ENCODE results near the gene PRKN.

The PRKN gene

GRCh38 chr6:161634916-161635315 lies 1092.7 kb downstream of the PRKN start:
- TF ChIP-seq PPARA (CRISPR knock-in tag; IDR thresholded peaks at IDR 0.05; ENCODE audit: borderline replicate concordance) = no peak
- no peak for TF ChIP-seq PATZ1 (CRISPR knock-in tag; IDR thresholded peaks at IDR 0.05; ENCODE audit: borderline replicate concordance)
- TF ChIP-seq ZFP30 (CRISPR knock-in tag; IDR thresholded peaks at IDR 0.05) = no peak
- no peak for TF ChIP-seq RARB (CRISPR knock-in tag; IDR thresholded peaks at IDR 0.05)
- TF ChIP-seq TOX (CRISPR knock-in tag; IDR thresholded peaks at IDR 0.05; ENCODE audit: borderline replicate concordance) = no peak
- no peak for TF ChIP-seq ESRRG (CRISPR knock-in tag; IDR thresholded peaks at IDR 0.05)
- no peak for TF ChIP-seq ARNTL (CRISPR knock-in tag; IDR thresholded peaks at IDR 0.05; ENCODE audit: borderline replicate concordance, low read depth)
- no peak for TF ChIP-seq CREB5 (CRISPR knock-in tag; IDR thresholded peaks at IDR 0.05; ENCODE audit: low read depth)
- TF ChIP-seq ZNF70 (CRISPR knock-in tag; IDR thresholded peaks at IDR 0.05) = no peak
- TF ChIP-seq BACH2 (CRISPR knock-in tag; IDR thresholded peaks at IDR 0.05; ENCODE audit: borderline replicate concordance) = no peak
- TF ChIP-seq CSRNP3 (CRISPR knock-in tag; IDR thresholded peaks at IDR 0.05) = no peak
- no peak for TF ChIP-seq SNAI2 (CRISPR knock-in tag; IDR thresholded peaks at IDR 0.05)
- TF ChIP-seq ZNF8 (CRISPR knock-in tag; IDR thresholded peaks at IDR 0.05) = no peak
- no peak for TF ChIP-seq TCF4 (CRISPR knock-in tag; IDR thresholded peaks at IDR 0.05; ENCODE audit: borderline replicate concordance)
- no peak for TF ChIP-seq ISL1 (CRISPR knock-in tag; IDR thresholded peaks at IDR 0.05)
- TF ChIP-seq ZNF565 (CRISPR knock-in tag; conservative IDR thresholded peaks at IDR 0.05; ENCODE audit: low read depth) = no peak
- TF ChIP-seq GLIS3 (CRISPR knock-in tag; IDR thresholded peaks at IDR 0.05) = no peak
- TF ChIP-seq POU6F1 (CRISPR knock-in tag; IDR thresholded peaks at IDR 0.05; ENCODE audit: borderline replicate concordance, low read depth) = no peak
- ATAC-seq = no peak

- ATAC-seq = peak; percentile 91
- no peak for TF ChIP-seq TOX (CRISPR knock-in tag; IDR thresholded peaks at IDR 0.05; ENCODE audit: borderline replicate concordance)
- peak; percentile 94 for TF ChIP-seq ISL1 (CRISPR knock-in tag; IDR thresholded peaks at IDR 0.05)
- TF ChIP-seq PPARA (CRISPR knock-in tag; IDR thresholded peaks at IDR 0.05; ENCODE audit: borderline replicate concordance) = no peak
- TF ChIP-seq ZNF565 (CRISPR knock-in tag; conservative IDR thresholded peaks at IDR 0.05; ENCODE audit: low read depth) = no peak
- peak; percentile 80 for TF ChIP-seq TCF4 (CRISPR knock-in tag; IDR thresholded peaks at IDR 0.05; ENCODE audit: borderline replicate concordance)
- TF ChIP-seq TSHZ2 (CRISPR knock-in tag; IDR thresholded peaks at IDR 0.05) = no peak; the same call in 1 of the 2 replicates
- TF ChIP-seq RARB (CRISPR knock-in tag; IDR thresholded peaks at IDR 0.05) = no peak
- peak; percentile 16; the same call in 1 of the 2 replicates for TF ChIP-seq CREB5 (CRISPR knock-in tag; IDR thresholded peaks at IDR 0.05; ENCODE audit: low read depth)
- TF ChIP-seq ZFP3 (CRISPR knock-in tag; IDR thresholded peaks at IDR 0.05) = no peak
- TF ChIP-seq OSR1 (CRISPR knock-in tag; IDR thresholded peaks at IDR 0.05) = no peak
- no peak; the same call in 1 of the 2 replicates for TF ChIP-seq BACH2 (CRISPR knock-in tag; IDR thresholded peaks at IDR 0.05; ENCODE audit: borderline replicate concordance)
- TF ChIP-seq CSDC2 (CRISPR knock-in tag; IDR thresholded peaks at IDR 0.05) = no peak
- TF ChIP-seq ZFP30 (CRISPR knock-in tag; IDR thresholded peaks at IDR 0.05) = 0 out of 2 replicates have a peak, but pooled peaks have one; percentile 6
- TF ChIP-seq GLIS3 (CRISPR knock-in tag; IDR thresholded peaks at IDR 0.05) = 0 out of 2 replicates have a peak, but pooled peaks have one; percentile 5
- no peak for TF ChIP-seq ZC3H10 (CRISPR knock-in tag; IDR thresholded peaks at IDR 0.05)
- no peak for TF ChIP-seq CSRNP3 (CRISPR knock-in tag; IDR thresholded peaks at IDR 0.05)
- no peak for TF ChIP-seq ZNF8 (CRISPR knock-in tag; IDR thresholded peaks at IDR 0.05)
- TF ChIP-seq POU6F1 (CRISPR knock-in tag; IDR thresholded peaks at IDR 0.05; ENCODE audit: borderline replicate concordance, low read depth) = 0 out of 2 replicates have a peak, but pooled peaks have one; percentile 38
- TF ChIP-seq ZNF70 (CRISPR knock-in tag; IDR thresholded peaks at IDR 0.05) = peak; percentile 9; the same call in 1 of the 2 replicates
- no peak for TF ChIP-seq ESRRG (CRISPR knock-in tag; IDR thresholded peaks at IDR 0.05)
- TF ChIP-seq SNAI2 (CRISPR knock-in tag; IDR thresholded peaks at IDR 0.05) = peak; percentile 10; the same call in 1 of the 2 replicates
- no peak for TF ChIP-seq ARNTL (CRISPR knock-in tag; IDR thresholded peaks at IDR 0.05; ENCODE audit: borderline replicate concordance, low read depth)
These were observed 1095.8 kb downstream of the PRKN start for GRCh38 chr6:161631676-161632194.

All from SK-N-SH treated with all-trans-retinoic acid at 6 μM for 48 hours (cell line).